Panc1 (cell line): ENCODE measurements around the gene NCBP1. TPM values are rescaled to one million over a fixed set of nuclear protein-coding genes. Genes with fewer than 3 reads are reported as not detected.
"Not testable (repeated sequence)": the region's sequence is repeated elsewhere in the genome, so short reads cannot be mapped to it uniquely, and the experiment has no call there.

ENCODE experiments used
- ATAC-seq: fragments of 200-7000 bp; cut with Tn5 transposase; 2 replicates; pipeline ENCODE4 v1.9.1; 2020; ENCODE audit warnings: mild to moderate bottlenecking, moderate library complexity
- BruUV-seq: library from RNA; stranded (reverse); fragments of 400-500 nt; replicated peaks from 2 replicates; lab custom pipeline; 2021; lab: Mats Ljungman, UMichigan
- CTCF ChIA-PET: fragments of 300-600 bp; sonication (Branson Sonifier 250); formaldehyde crosslinking; loops from one replicate; lab custom pipeline; 2022; ENCODE audit warnings: antibody characterized with exemption; lab: Charles Lee
- POLR2A ChIA-PET: fragments of 300-600 bp; sonication (Branson Sonifier 250); formaldehyde crosslinking; loops from one replicate; lab custom pipeline; 2022; ENCODE audit warnings: antibody characterized with exemption; lab: Charles Lee
- DNase-seq: peaks from one replicate; pipeline ENCODE4 v3.0.0-alpha.2; 2010; ENCODE audit warnings: low read depth, low spot score
- H3K27ac ChIP-seq: 2 replicates; pipeline ENCODE4 v1.5.1; 2011; ENCODE audit warnings: mild to moderate bottlenecking, low read length, inconsistent platforms
- H3K27me3 ChIP-seq: fragments of 200-500 bp; sonication (Bioruptor generic); 2 replicates; pipeline ENCODE4 v1.6.0; 2014; ENCODE audit warnings: low read length, inconsistent platforms; ENCODE audit not compliant: control insufficient read depth, insufficient read depth
- H3K36me3 ChIP-seq: fragments of 200-500 bp; sonication (Bioruptor generic); 2 replicates; pipeline ENCODE4 v1.5.1; 2014; ENCODE audit warnings: inconsistent platforms, mild to moderate bottlenecking, low read length, moderate library complexity; ENCODE audit not compliant: control insufficient read depth, insufficient read depth
- H3K4me1 ChIP-seq: 2 replicates; pipeline ENCODE4 v1.5.1; 2011; ENCODE audit warnings: inconsistent platforms, mild to moderate bottlenecking, low read length, moderate library complexity; ENCODE audit not compliant: control insufficient read depth, insufficient read depth
- H3K4me3 ChIP-seq, 2 experiments: 2 replicates each; pipeline ENCODE4 v1.5.1; 2011 to 2012; ENCODE audit warnings: low read depth in 2 of 2, low read length in 2 of 2, mild to moderate bottlenecking in 2 of 2, inconsistent platforms in 1 of 2, moderate library complexity in 1 of 2
- H3K9me3 ChIP-seq: fragments of 200-500 bp; sonication (Bioruptor generic); 2 replicates; pipeline ENCODE4 v1.5.1; 2014; ENCODE audit warnings: low read depth, mild to moderate bottlenecking, inconsistent platforms, low read length, moderate library complexity; ENCODE audit not compliant: control insufficient read depth, insufficient read depth
- CTCF ChIP-seq: fragments of 450-650 bp; IDR thresholded peaks from 2 replicates; pipeline ENCODE4 v1.5.1; 2017; ENCODE audit warnings: mild to moderate bottlenecking
- POLR2AphosphoS5 ChIP-seq: IDR thresholded peaks from 2 replicates; pipeline ENCODE4 v1.6.1; 2012; ENCODE audit warnings: mild to moderate bottlenecking, low read depth, low read length, moderate library complexity
- REST ChIP-seq, 2 experiments: IDR thresholded peaks; 2 replicates each; pipeline ENCODE4 v1.6.1; 2011 to 2012; ENCODE audit warnings: low read depth in 2 of 2, control low read depth in 1 of 2, low read length in 1 of 2, mild to moderate bottlenecking in 1 of 2, moderate library complexity in 1 of 2; ENCODE audit not compliant: insufficient read depth in 1 of 2
- SIN3A ChIP-seq: IDR thresholded peaks from 2 replicates; pipeline ENCODE4 v1.6.1; 2012; ENCODE audit warnings: low read depth, mild to moderate bottlenecking, low read length, moderate library complexity, borderline replicate concordance; ENCODE audit not compliant: insufficient read depth
- TCF7L2 ChIP-seq: IDR thresholded peaks from 2 replicates; pipeline ENCODE4 v1.6.1; 2011; ENCODE audit warnings: mild to moderate bottlenecking, low read depth, low read length, inconsistent platforms
- in situ Hi-C: cut with HindIII; loops from 2 replicates; pipeline ENCODE4 v1.10.0; 2016; ENCODE audit warnings: low sequenced_read_pairs, low pct_unique_long_range_greater_than_20kb
- intact Hi-C: fragments of 100-400 bp; cut with micrococcal nuclease; formaldehyde crosslinking; loops from one replicate; pipeline ENCODE4 v1.10.0; 2022; ENCODE audit not compliant: unreplicated experiment
- total RNA-seq: library from RNA; stranded (reverse); gene quantifications from one replicate; pipeline ENCODE4 v1.2.1, GENCODE V29; 2021; ENCODE audit not compliant: unreplicated experiment

Gene NCBP1
- total RNA-seq, 1 experiment from 2014 or later = 30.1 TPM

GRCh38 chr9:97617939-97618416 is 15.6 kb upstream of the NCBP1 start:
- POLR2A ChIA-PET = no interaction called here
- H3K36me3 ChIP-seq = no peaks in the 10 kb centered on the region
- H3K9me3 ChIP-seq = no peaks in the 10 kb centered on the region
- no peaks in the 10 kb centered on the region for H3K27me3 ChIP-seq
- H3K4me3 ChIP-seq = no peak overlapping the region
- intact Hi-C loops = loop anchor here (5.0 kb wide), 1 partner anchor 146 kb away; no protein-coding TSS in a partner anchor
- in situ Hi-C loops = no loop called here
- H3K4me1 ChIP-seq = no peaks in the 10 kb centered on the region
- ATAC-seq (no peak), DNase-seq (no peak)
- H3K27ac ChIP-seq = no peak overlapping the region
- CTCF ChIA-PET = no interaction called here
- BruUV-seq = no TSS peak
- TF ChIP-seq POLR2AphosphoS5 (no peak), TCF7L2 (no peak), SIN3A (no peak), REST (IDR thresholded peaks at IDR 0.05; ENCODE audit: insufficient read depth in 1 of 2, low read depth in 2 of 2, low read length in 1 of 2) (no peak), CTCF (no peak)

- CTCF ChIA-PET, ATAC-seq, POLR2A ChIA-PET, in situ Hi-C loops, H3K36me3 ChIP-seq, H3K27ac ChIP-seq, DNase-seq, H3K27me3 ChIP-seq, H3K9me3 ChIP-seq, intact Hi-C loops, H3K4me1 ChIP-seq, BruUV-seq, H3K4me3 ChIP-seq: not testable (repeated sequence)
These were observed 13.6 kb upstream of the NCBP1 start for GRCh38 chr9:97620063-97620462.

GRCh38 chr9:97622483-97622882 is 11.1 kb upstream of the NCBP1 start:
- CTCF ChIA-PET, BruUV-seq, intact Hi-C loops, H3K4me3 ChIP-seq, H3K27ac ChIP-seq, in situ Hi-C loops, H3K9me3 ChIP-seq, ATAC-seq, H3K27me3 ChIP-seq, POLR2A ChIA-PET, H3K4me1 ChIP-seq, DNase-seq, H3K36me3 ChIP-seq: not testable (repeated sequence)
